SU-DHL-6 (cell line): ENCODE data around the gene MPI.
"Not testable (repeated sequence)": the region's sequence is repeated elsewhere in the genome, so short reads cannot be mapped to it uniquely, and the experiment has no call there.

Experiments
- H2AFZ ChIP-seq: fragments of 200-600 bp; sonication (generic); 2 replicates; pipeline ENCODE4 v1.6.1; 2014; ENCODE audit warnings: low read depth, mild to moderate bottlenecking, moderate library complexity, mixed read lengths, antibody characterized with exemption, low read length; ENCODE audit not compliant: severe bottlenecking
- H3F3A ChIP-seq: fragments of 200-600 bp; shearing (Covaris generic); 2 replicates; pipeline ENCODE4 v1.6.0; 2016; ENCODE audit warnings: antibody characterized with exemption, mild to moderate bottlenecking; ENCODE audit not compliant: insufficient read depth
- H3K27ac ChIP-seq: fragments of 200-600 bp; sonication (generic); 2 replicates; pipeline ENCODE4 v1.5.1; 2016; ENCODE audit warnings: low read depth, mild to moderate bottlenecking, low read length, moderate library complexity, mixed read lengths
- H3K27me3 ChIP-seq: fragments of 200-600 bp; sonication (generic), shearing (Covaris generic); 2 replicates; pipeline ENCODE4 v1.6.0; 2014; ENCODE audit warnings: mild to moderate bottlenecking, low read length
- H3K36me3 ChIP-seq: fragments of 200-600 bp; sonication (generic); 2 replicates; pipeline ENCODE4 v1.6.1; 2014; ENCODE audit warnings: mild to moderate bottlenecking, low read length, mixed read lengths
- H3K4me2 ChIP-seq: fragments of 300-600, 200-600 bp; shearing (Covaris generic), sonication (generic); 2 replicates; pipeline ENCODE4 v1.6.0; 2014; ENCODE audit warnings: low read length, low read depth, mild to moderate bottlenecking; ENCODE audit not compliant: poor library complexity, severe bottlenecking
- H3K4me3 ChIP-seq: fragments of 200-600 bp; sonication (generic); 2 replicates; pipeline ENCODE4 v1.5.1; 2014; ENCODE audit warnings: antibody characterized with exemption, low read length, mild to moderate bottlenecking, mixed read lengths; ENCODE audit not compliant: insufficient read depth, poor library complexity, severe bottlenecking
- H3K79me2 ChIP-seq: fragments of 200-600 bp; sonication (generic); 2 replicates; pipeline ENCODE4 v1.6.1; 2014; ENCODE audit warnings: mild to moderate bottlenecking, low read length, moderate library complexity; ENCODE audit not compliant: insufficient read depth
- H3K9ac ChIP-seq: fragments of 200-600 bp; sonication (generic); 2 replicates; pipeline ENCODE4 v1.7.0; 2014; ENCODE audit warnings: mild to moderate bottlenecking, low read length
- H3K9me2 ChIP-seq: fragments of 200-600 bp; sonication (generic); replicated peaks from 2 replicates; pipeline ENCODE4 v1.6.1; 2014; ENCODE audit warnings: low read length; ENCODE audit not compliant: insufficient read depth
- H3K9me3 ChIP-seq: fragments of 200-600 bp; sonication (generic); 2 replicates; pipeline ENCODE4 v1.6.1; 2014; ENCODE audit warnings: low read length, mixed read lengths; ENCODE audit not compliant: insufficient read depth
- H4K20me1 ChIP-seq: fragments of 200-600 bp; sonication (generic); 2 replicates; pipeline ENCODE4 v1.6.1; 2014; ENCODE audit warnings: low read depth, mild to moderate bottlenecking, antibody characterized with exemption, low read length, moderate library complexity, mixed read lengths
- EZH2phosphoT487 ChIP-seq: fragments of 200-600 bp; sonication (generic), shearing (Covaris generic); conservative IDR thresholded peaks from 2 replicates; pipeline ENCODE4 v1.6.1; 2018; ENCODE audit warnings: mild to moderate bottlenecking, antibody characterized with exemption, low read length, moderate library complexity, mixed read lengths
- TF ChIP-seq, protein P1 (sequence below): fragments of 200-600 bp; sonication (generic); IDR thresholded peaks from one replicate; pipeline ENCODE4 v1.5.1; 2017; ENCODE audit warnings: antibody characterized with exemption, mild to moderate bottlenecking, low read length, moderate library complexity; ENCODE audit not compliant: insufficient read depth, poor library complexity, severe bottlenecking

The MPI gene

DNA sequence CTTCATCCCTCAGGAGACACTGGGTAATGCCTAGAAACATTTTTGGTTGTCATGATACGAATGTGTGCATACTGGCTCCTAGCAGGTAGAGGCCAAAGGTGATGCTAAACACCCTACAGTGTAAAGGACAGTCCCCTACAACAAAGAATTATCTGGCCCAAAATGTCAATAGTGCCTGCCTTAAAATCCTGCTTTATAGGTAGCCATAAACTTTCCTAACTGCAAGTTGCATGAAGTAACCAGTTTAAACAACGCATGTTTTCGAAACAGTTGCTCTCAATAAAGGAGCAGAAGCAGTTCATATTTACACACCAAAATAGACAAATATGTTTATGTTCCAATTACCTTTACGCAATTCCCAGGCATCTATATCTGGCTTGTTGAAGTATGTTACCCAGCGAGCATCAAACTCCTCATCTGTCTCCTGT, 38.9 kb downstream of the MPI start:
- Histone ChIP-seq H3K27me3 (no peaks in the 10 kb centered on the region), H3K79me2 (peaks cover 70% of the 10 kb centered on the region), H3K9me3 (no peaks in the 10 kb centered on the region), H3K9ac (no peak overlapping the region), H3K4me3 (no peak overlapping the region), H2AFZ (no peak overlapping the region), H3K36me3 (peaks cover 39% of the 10 kb centered on the region), H3F3A (peaks cover 14% of the 10 kb centered on the region; the same call in 1 of the 2 replicates), H3K4me2 (no peak overlapping the region), H3K27ac (no peak overlapping the region), H3K9me2 (no peaks in the 10 kb centered on the region), H4K20me1 (peaks cover 17% of the 10 kb centered on the region; the same call in 1 of the 2 replicates)
- TF ChIP-seq, protein P1, sequence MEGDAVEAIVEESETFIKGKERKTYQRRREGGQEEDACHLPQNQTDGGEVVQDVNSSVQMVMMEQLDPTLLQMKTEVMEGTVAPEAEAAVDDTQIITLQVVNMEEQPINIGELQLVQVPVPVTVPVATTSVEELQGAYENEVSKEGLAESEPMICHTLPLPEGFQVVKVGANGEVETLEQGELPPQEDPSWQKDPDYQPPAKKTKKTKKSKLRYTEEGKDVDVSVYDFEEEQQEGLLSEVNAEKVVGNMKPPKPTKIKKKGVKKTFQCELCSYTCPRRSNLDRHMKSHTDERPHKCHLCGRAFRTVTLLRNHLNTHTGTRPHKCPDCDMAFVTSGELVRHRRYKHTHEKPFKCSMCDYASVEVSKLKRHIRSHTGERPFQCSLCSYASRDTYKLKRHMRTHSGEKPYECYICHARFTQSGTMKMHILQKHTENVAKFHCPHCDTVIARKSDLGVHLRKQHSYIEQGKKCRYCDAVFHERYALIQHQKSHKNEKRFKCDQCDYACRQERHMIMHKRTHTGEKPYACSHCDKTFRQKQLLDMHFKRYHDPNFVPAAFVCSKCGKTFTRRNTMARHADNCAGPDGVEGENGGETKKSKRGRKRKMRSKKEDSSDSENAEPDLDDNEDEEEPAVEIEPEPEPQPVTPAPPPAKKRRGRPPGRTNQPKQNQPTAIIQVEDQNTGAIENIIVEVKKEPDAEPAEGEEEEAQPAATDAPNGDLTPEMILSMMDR: no peak
- no peak for TF ChIP-seq EZH2phosphoT487

DNA sequence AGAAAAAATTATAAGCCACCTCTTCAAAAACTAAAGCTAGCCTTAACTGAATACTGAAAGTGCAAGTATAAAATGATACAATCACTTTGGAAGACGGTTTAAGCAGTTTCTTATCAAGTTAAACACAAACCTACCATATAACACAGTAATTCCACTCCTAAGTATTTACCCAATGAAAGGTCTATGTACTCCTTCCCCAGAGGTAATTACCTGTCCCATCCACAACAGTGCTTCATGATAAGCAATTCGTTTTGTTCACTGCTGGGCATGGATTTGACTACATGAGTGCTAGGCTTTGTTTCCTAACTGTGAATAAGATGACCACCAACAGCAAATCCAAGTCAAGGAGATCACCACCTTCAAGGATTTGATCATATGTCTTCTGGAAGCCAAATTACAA, 43.7 kb downstream of the MPI start:
- no peaks in the 10 kb centered on the region for H3K9me2 ChIP-seq

DNA sequence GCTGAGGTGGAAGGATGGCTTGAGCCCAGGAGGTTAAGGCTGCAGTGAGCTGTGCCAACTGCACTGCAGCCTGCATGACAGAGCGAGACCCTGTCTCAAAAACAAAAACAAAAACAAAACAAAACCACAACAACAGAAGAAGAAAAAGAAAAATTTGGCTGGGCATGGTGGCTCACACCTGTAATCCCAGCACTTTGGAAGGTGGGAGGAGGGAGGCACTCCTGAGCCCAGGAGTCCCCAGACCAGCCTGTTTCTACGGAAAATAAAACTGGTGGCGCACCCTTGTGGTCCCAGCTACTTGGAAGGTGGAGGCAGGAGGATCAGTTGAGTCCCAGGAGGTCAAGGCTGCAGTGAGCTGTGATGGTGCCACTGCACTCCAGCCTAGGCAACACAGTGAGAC, 45.4 kb downstream of the MPI start:
- H4K20me1 ChIP-seq, H2AFZ ChIP-seq, H3K4me3 ChIP-seq, H3K9me3 ChIP-seq, H3K9me2 ChIP-seq, H3K27me3 ChIP-seq, H3K27ac ChIP-seq, H3K9ac ChIP-seq: not testable (repeated sequence)
- Histone ChIP-seq H3K36me3 (peaks cover 12% of the 10 kb centered on the region; the same call in 1 of the 2 replicates), H3K4me2 (peak overlapping the region; percentile 89), H3F3A (peaks cover 17% of the 10 kb centered on the region), H3K79me2 (peaks cover 77% of the 10 kb centered on the region)

More for the DNA sequence above, 43.7 kb downstream of the MPI start:
- Histone ChIP-seq H4K20me1 (peaks cover 17% of the 10 kb centered on the region; the same call in 1 of the 2 replicates), H3K27ac (no peak overlapping the region), H3K9me3 (no peaks in the 10 kb centered on the region), H3F3A (peaks cover 14% of the 10 kb centered on the region), H3K79me2 (peaks cover 89% of the 10 kb centered on the region), H2AFZ (no peak overlapping the region), H3K4me3 (no peak overlapping the region), H3K36me3 (peaks cover 22% of the 10 kb centered on the region), H3K9ac (no peak overlapping the region), H3K4me2 (peak overlapping the region; percentile 9), H3K27me3 (no peaks in the 10 kb centered on the region)
- TF ChIP-seq, protein P1: no peak
- no peak for TF ChIP-seq EZH2phosphoT487

DNA sequence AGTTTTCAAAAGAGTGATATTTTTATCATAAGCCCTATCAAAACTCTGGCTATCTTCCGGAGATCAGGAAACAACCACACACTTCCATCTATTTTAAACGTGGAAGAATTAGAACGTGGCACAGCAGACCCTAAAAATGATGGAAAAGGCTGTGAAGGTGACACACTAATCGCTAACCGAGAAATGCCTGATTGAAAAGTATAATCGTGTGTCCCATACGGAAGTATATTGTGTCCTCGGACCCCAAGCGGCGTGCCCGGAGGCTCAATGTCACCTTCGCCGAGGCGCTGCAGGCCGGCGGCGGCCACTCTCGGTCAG, 47.4 kb downstream of the MPI start:
- Histone ChIP-seq H3K9me2 (no peaks in the 10 kb centered on the region), H3F3A (peaks cover 14% of the 10 kb centered on the region), H3K4me3 (peak overlapping the region; percentile 93), H3K9me3 (no peaks in the 10 kb centered on the region), H4K20me1 (peaks cover 1% of the 10 kb centered on the region; the same call in 1 of the 2 replicates), H3K4me2 (peak overlapping the region; percentile 89), H3K79me2 (peaks cover 56% of the 10 kb centered on the region), H3K9ac (peak overlapping the region; percentile 96), H3K27ac (peak overlapping the region; percentile 79), H3K36me3 (peaks cover 3% of the 10 kb centered on the region; the same call in 1 of the 2 replicates), H3K27me3 (no peaks in the 10 kb centered on the region), H2AFZ (peak overlapping the region; percentile 45)
- TF ChIP-seq EZH2phosphoT487: no peak
- TF ChIP-seq, protein P1: no peak
